GM18517 (cell line): ENCODE results near the gene DIPK1C.

ENCODE experiments used
- ATAC-seq: cut with Tn5 transposase; IDR thresholded peaks from one replicate; pipeline ENCODE4 v1.9.1; 2021; ENCODE audit warnings: mild to moderate bottlenecking, moderate library complexity; ENCODE audit not compliant: unreplicated experiment

DIPK1C gene

GRCh38 chr18:74390900-74391299 is 66.2 kb downstream of the DIPK1C start:
- no peak for ATAC-seq

- no peak for ATAC-seq
These were observed 67.1 kb downstream of the DIPK1C start for GRCh38 chr18:74389991-74390390.

- ATAC-seq: no peak
These were observed 67.8 kb downstream of the DIPK1C start for GRCh38 chr18:74389171-74389927.

- ATAC-seq: no peak
These were observed 68.9 kb downstream of the DIPK1C start for GRCh38 chr18:74388227-74388626.

- ATAC-seq: no peak
These were observed 69.7 kb downstream of the DIPK1C start for GRCh38 chr18:74387383-74387782.
